Mammary epithelial cell (primary cell): ENCODE measurements around the gene BAIAP3.

Experiments used
- EZH2 ChIP-seq: IDR thresholded peaks from 2 replicates; pipeline ENCODE4 v1.6.1; 2012; ENCODE audit warnings: low read length, inconsistent platforms, borderline replicate concordance
- TF ChIP-seq, protein P1 (sequence below), 2 donors: IDR thresholded peaks in 1 of 2; conservative IDR thresholded peaks in 1 of 2; 2 replicates each; pipeline ENCODE4 v1.5.1; 2011 to 2012; ENCODE audit warnings: inconsistent platforms in 2 of 2, low read length in 2 of 2, mild to moderate bottlenecking in 2 of 2, control low read depth in 1 of 2, low read depth in 1 of 2; ENCODE audit not compliant: insufficient read depth in 1 of 2; ENCODE audit errors: extremely low read depth in 1 of 2

DNA sequence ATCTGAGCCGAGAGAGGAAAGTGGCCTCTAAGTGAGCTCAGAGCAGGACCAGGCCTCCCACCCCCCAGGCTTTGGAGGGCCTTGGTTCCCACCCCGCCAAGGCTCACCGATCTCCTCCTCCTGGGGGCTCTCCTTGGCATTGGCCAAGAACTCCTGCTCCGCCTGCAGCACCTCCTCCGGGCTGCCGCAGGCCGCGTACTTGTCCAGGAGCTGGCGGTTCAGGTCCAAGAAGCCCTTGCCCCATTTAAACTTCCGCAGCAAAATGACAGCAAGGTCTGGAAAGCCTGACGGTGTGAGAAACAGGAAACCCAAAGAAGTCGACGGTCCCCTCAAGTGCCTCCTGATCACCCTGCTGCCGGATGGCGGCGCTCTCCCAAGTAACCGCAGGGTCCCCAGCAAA is 16.5 kb downstream of the BAIAP3 start:
- TF ChIP-seq, protein P1, sequence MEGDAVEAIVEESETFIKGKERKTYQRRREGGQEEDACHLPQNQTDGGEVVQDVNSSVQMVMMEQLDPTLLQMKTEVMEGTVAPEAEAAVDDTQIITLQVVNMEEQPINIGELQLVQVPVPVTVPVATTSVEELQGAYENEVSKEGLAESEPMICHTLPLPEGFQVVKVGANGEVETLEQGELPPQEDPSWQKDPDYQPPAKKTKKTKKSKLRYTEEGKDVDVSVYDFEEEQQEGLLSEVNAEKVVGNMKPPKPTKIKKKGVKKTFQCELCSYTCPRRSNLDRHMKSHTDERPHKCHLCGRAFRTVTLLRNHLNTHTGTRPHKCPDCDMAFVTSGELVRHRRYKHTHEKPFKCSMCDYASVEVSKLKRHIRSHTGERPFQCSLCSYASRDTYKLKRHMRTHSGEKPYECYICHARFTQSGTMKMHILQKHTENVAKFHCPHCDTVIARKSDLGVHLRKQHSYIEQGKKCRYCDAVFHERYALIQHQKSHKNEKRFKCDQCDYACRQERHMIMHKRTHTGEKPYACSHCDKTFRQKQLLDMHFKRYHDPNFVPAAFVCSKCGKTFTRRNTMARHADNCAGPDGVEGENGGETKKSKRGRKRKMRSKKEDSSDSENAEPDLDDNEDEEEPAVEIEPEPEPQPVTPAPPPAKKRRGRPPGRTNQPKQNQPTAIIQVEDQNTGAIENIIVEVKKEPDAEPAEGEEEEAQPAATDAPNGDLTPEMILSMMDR (conservative IDR thresholded peaks at IDR 0.05 in 1 of 2, IDR thresholded peaks at IDR 0.05 in 1 of 2; ENCODE audit: extremely low read depth in 1 of 2, insufficient read depth in 1 of 2, low read depth in 1 of 2, low read length in 2 of 2), result no peak
- no peak for TF ChIP-seq EZH2
